GM23248 (cell line): ENCODE data around the gene IQSEC3. TPM values are rescaled to one million over a fixed set of nuclear protein-coding genes. Genes with fewer than 3 reads are reported as not detected.

Experiments
- DNase-seq: peaks from one replicate; pipeline ENCODE4 v3.0.0-alpha.2; 2015
- H2AFZ ChIP-seq: fragments of 200-600 bp; sonication (generic); 2 replicates; pipeline ENCODE4 v1.6.1; 2016; ENCODE audit warnings: antibody characterized with exemption
- H3F3A ChIP-seq: fragments of 200-600 bp; sonication (generic); 2 replicates; pipeline ENCODE4 v1.6.1; 2016; ENCODE audit warnings: mild to moderate bottlenecking, antibody characterized with exemption, mixed run types; ENCODE audit not compliant: insufficient read depth
- H3K27ac ChIP-seq: fragments of 200-600 bp; sonication (generic); 2 replicates; pipeline ENCODE4 v1.5.1; 2016; ENCODE audit warnings: mild to moderate bottlenecking
- H3K27me3 ChIP-seq: fragments of 200-600 bp; sonication (generic); replicated peaks from 2 replicates; pipeline ENCODE4 v1.6.1; 2016; ENCODE audit warnings: mild to moderate bottlenecking; ENCODE audit not compliant: insufficient read depth
- H3K36me3 ChIP-seq: fragments of 200-600 bp; sonication (generic); 2 replicates; pipeline ENCODE4 v1.6.1; 2016; ENCODE audit warnings: low read depth, mild to moderate bottlenecking
- H3K4me1 ChIP-seq: fragments of 200-600 bp; sonication (generic); 2 replicates; pipeline ENCODE4 v1.6.1; 2016; ENCODE audit warnings: mild to moderate bottlenecking; ENCODE audit not compliant: insufficient read depth
- H3K4me2 ChIP-seq: fragments of 200-600 bp; sonication (generic); one replicate; pipeline ENCODE4 v1.6.1; 2016; ENCODE audit warnings: mild to moderate bottlenecking; ENCODE audit not compliant: unreplicated experiment
- H3K4me3 ChIP-seq: fragments of 200-600 bp; sonication (generic); 2 replicates; pipeline ENCODE4 v1.5.1; 2016; ENCODE audit warnings: mild to moderate bottlenecking
- H3K79me2 ChIP-seq: fragments of 200-600 bp; sonication (generic); 2 replicates; pipeline ENCODE4 v1.6.1; 2016; ENCODE audit warnings: mild to moderate bottlenecking; ENCODE audit not compliant: insufficient read depth
- H3K9ac ChIP-seq: fragments of 200-600 bp; sonication (generic); 2 replicates; pipeline ENCODE4 v1.6.1; 2016; ENCODE audit warnings: mild to moderate bottlenecking
- H3K9me2 ChIP-seq: fragments of 200-600 bp; sonication (generic); 2 replicates; pipeline ENCODE4 v1.6.1; 2016; ENCODE audit warnings: mixed run types, mild to moderate bottlenecking, moderate library complexity; ENCODE audit not compliant: insufficient read depth
- H3K9me3 ChIP-seq: fragments of 200-600 bp; sonication (generic); one replicate; pipeline ENCODE4 v1.6.1; 2017; ENCODE audit warnings: low read depth
- H4K20me1 ChIP-seq: fragments of 200-600 bp; sonication (generic); 2 replicates; pipeline ENCODE4 v1.6.0; 2016; ENCODE audit not compliant: insufficient read depth
- EZH2 ChIP-seq: fragments of 200-600 bp; sonication (generic); IDR thresholded peaks from 2 replicates; pipeline ENCODE4 v1.6.1; 2018; ENCODE audit warnings: antibody characterized with exemption, mild to moderate bottlenecking; ENCODE audit not compliant: insufficient read depth, poor library complexity, severe bottlenecking
- EZH2phosphoT487 ChIP-seq: fragments of 200-600 bp; sonication (generic); IDR thresholded peaks from 2 replicates; pipeline ENCODE4 v1.6.1; 2018; ENCODE audit warnings: antibody characterized with exemption, moderate library complexity, mild to moderate bottlenecking, low read depth; ENCODE audit not compliant: insufficient read depth
- WGBS, 2 experiments: methylation state at CpG; one replicate each; pipeline ENCODE4 v1.1.6; 2015 to 2017; ENCODE audit warnings: low lambda C conversion rate in 2 of 2, low coverage in 1 of 2; ENCODE audit errors: missing lambda C conversion rate in 2 of 2; 5-methylcytosine and 5-hydroxymethylcytosine counted together
- in situ Hi-C: fragments of 300-500 bp; cut with MboI; formaldehyde crosslinking; loops from 2 replicates; pipeline ENCODE4 v1.15.0; 2020
- polyA plus RNA-seq: library from polyadenylated mRNA; unstranded; fragments of >200 nt; fragmentation: Nextera tagmentation; extraction: Ambion mirVana; gene quantifications from 2 replicates; pipeline ENCODE4 v1.2.1, GENCODE V29; 2016
- total RNA-seq: library from RNA; depleted of rRNA; stranded (reverse); fragments of >200 nt; shearing (Covaris generic); gene quantifications from 2 replicates; pipeline ENCODE4 v1.2.3, GENCODE V29; 2014

The IQSEC3 gene
- total and polyA plus RNA-seq, 2 experiments from 2014 or later, result not detected

GRCh38 chr12:156945-157344, 90.4 kb downstream of the IQSEC3 start:
- H3K4me2 ChIP-seq, result no peak overlapping the region
- H2AFZ ChIP-seq, result no peak overlapping the region
- DNase-seq, result no peak
- H3K4me1 ChIP-seq, result no peaks in the 10 kb centered on the region
- no peak overlapping the region for H3K9ac ChIP-seq
- no peaks in the 10 kb centered on the region for H3K36me3 ChIP-seq
- 60 to 61% methylated on average over 13 of the region's 13 CpGs for WGBS, 2 experiments
- TF ChIP-seq EZH2phosphoT487 (no peak), EZH2 (no peak)
- in situ Hi-C loops, result no loop called here
- no peaks in the 10 kb centered on the region for H3K9me2 ChIP-seq
- peaks cover 29% of the 10 kb centered on the region; the same call in 1 of the 2 replicates for H3K27me3 ChIP-seq
- H4K20me1 ChIP-seq, result no peaks in the 10 kb centered on the region
- no peak overlapping the region for H3K4me3 ChIP-seq
- H3K9me3 ChIP-seq, result no peaks in the 10 kb centered on the region
- no peaks in the 10 kb centered on the region for H3K79me2 ChIP-seq
- H3K27ac ChIP-seq, result no peak overlapping the region
- no peaks in the 10 kb centered on the region for H3F3A ChIP-seq

- Histone ChIP-seq H3K9ac (no peak overlapping the region), H3F3A (no peaks in the 10 kb centered on the region), H4K20me1 (no peaks in the 10 kb centered on the region), H3K27me3 (peaks cover 26% of the 10 kb centered on the region), H3K27ac (no peak overlapping the region), H3K36me3 (no peaks in the 10 kb centered on the region), H3K9me3 (no peaks in the 10 kb centered on the region), H3K79me2 (no peaks in the 10 kb centered on the region), H3K4me3 (no peak overlapping the region), H2AFZ (no peak overlapping the region), H3K4me1 (no peaks in the 10 kb centered on the region), H3K4me2 (no peak overlapping the region), H3K9me2 (no peaks in the 10 kb centered on the region)
- TF ChIP-seq EZH2 (no peak), EZH2phosphoT487 (no peak)
- in situ Hi-C loops, result no loop called here
- DNase-seq, result no peak
- WGBS, 2 experiments, result 72% methylated on average over 12 of the region's 12 CpGs
Measured at GRCh38 chr12:157644-158043, 91.1 kb downstream of the IQSEC3 start.

GRCh38 chr12:159156-159782, 92.7 kb downstream of the IQSEC3 start:
- Histone ChIP-seq H3K36me3 (no peaks in the 10 kb centered on the region), H3K4me3 (no peak overlapping the region), H3K9me2 (no peaks in the 10 kb centered on the region), H2AFZ (no peak overlapping the region), H3F3A (no peaks in the 10 kb centered on the region), H3K9ac (no peak overlapping the region), H3K27me3 (peaks cover 25% of the 10 kb centered on the region), H3K27ac (no peak overlapping the region), H3K9me3 (no peaks in the 10 kb centered on the region), H3K4me1 (no peaks in the 10 kb centered on the region), H3K4me2 (no peak overlapping the region), H4K20me1 (no peaks in the 10 kb centered on the region), H3K79me2 (no peaks in the 10 kb centered on the region)
- in situ Hi-C loops, result no loop called here
- no peak for DNase-seq
- 55 to 59% methylated on average over 7 of the region's 7 CpGs for WGBS, 2 experiments
- no peak for TF ChIP-seq EZH2phosphoT487
- no peak for TF ChIP-seq EZH2

- Histone ChIP-seq H3K9me3 (no peaks in the 10 kb centered on the region), H3K27ac (no peak overlapping the region), H3K4me2 (no peak overlapping the region), H2AFZ (no peak overlapping the region), H3K9ac (no peak overlapping the region), H3K79me2 (no peaks in the 10 kb centered on the region), H3K27me3 (peaks cover 26% of the 10 kb centered on the region), H3F3A (no peaks in the 10 kb centered on the region), H4K20me1 (no peaks in the 10 kb centered on the region), H3K36me3 (no peaks in the 10 kb centered on the region), H3K9me2 (no peaks in the 10 kb centered on the region), H3K4me3 (no peak overlapping the region), H3K4me1 (no peaks in the 10 kb centered on the region)
- 58 to 65% methylated on average over 9 of the region's 9 CpGs for whole genome bisulfite sequencing, 2 experiments
- in situ Hi-C loops, result no loop called here
- no peak for TF ChIP-seq EZH2phosphoT487
- no peak for DNase-seq
Measured at GRCh38 chr12:160858-161257, 94.3 kb downstream of the IQSEC3 start.

- Histone ChIP-seq H3K4me2 (no peak overlapping the region), H3K9me3 (no peaks in the 10 kb centered on the region), H3K9me2 (no peaks in the 10 kb centered on the region), H3K36me3 (no peaks in the 10 kb centered on the region), H3K79me2 (no peaks in the 10 kb centered on the region), H3K4me3 (no peak overlapping the region), H4K20me1 (no peaks in the 10 kb centered on the region), H3K9ac (no peak overlapping the region), H2AFZ (no peak overlapping the region), H3K4me1 (no peaks in the 10 kb centered on the region), H3K27ac (no peak overlapping the region), H3K27me3 (peaks cover 24% of the 10 kb centered on the region), H3F3A (no peaks in the 10 kb centered on the region)
- WGBS, 2 experiments, result 56 to 73% methylated on average over 8 of the region's 8 CpGs
- DNase-seq, result no peak
- no peak for TF ChIP-seq EZH2
- no peak for TF ChIP-seq EZH2phosphoT487
- in situ Hi-C loops, result no loop called here
Measured at GRCh38 chr12:161823-162222, 95.3 kb downstream of the IQSEC3 start.
